Activated CD8-positive, alpha-beta T cell treated with anti-CD3 and anti-CD28 coated beads for 36 hours (primary cell): ENCODE results near the gene FBXL20. TPM values are rescaled to one million over a fixed set of nuclear protein-coding genes. Genes with fewer than 3 reads are reported as not detected.
"Not testable (repeated sequence)": the region's sequence is repeated elsewhere in the genome, so short reads cannot be mapped to it uniquely, and the experiment has no call there.

Experiments
- ATAC-seq: fragments of 200-7000 bp; cut with Tn5 transposase; one replicate; pipeline ENCODE4 v1.10.0; 2021; ENCODE audit warnings: mild to moderate bottlenecking, moderate library complexity
- CTCF ChIA-PET: fragments of 350-600 bp; sonication (Branson Sonifier 250); formaldehyde crosslinking; loops from one replicate; lab custom pipeline; 2021; ENCODE audit warnings: antibody characterized with exemption; lab: Charles Lee
- POLR2A ChIA-PET: fragments of 350-600 bp; sonication (Branson Sonifier 250); formaldehyde crosslinking; loops from one replicate; lab custom pipeline; 2021; ENCODE audit warnings: antibody characterized with exemption; lab: Charles Lee
- DNase-seq: peaks from one replicate; pipeline ENCODE4 v3.0.0-alpha.2; 2020
- H3K27ac Mint-ChIP-seq: one replicate; pipeline ENCODE4 v1.8.0; 2021; ENCODE audit warnings: mild to moderate bottlenecking, mixed read lengths
- H3K27me3 Mint-ChIP-seq: one replicate; pipeline ENCODE4 v1.8.0; 2021; ENCODE audit warnings: mixed read lengths
- H3K36me3 Mint-ChIP-seq: one replicate; pipeline ENCODE4 v1.8.0; 2021; ENCODE audit warnings: low read depth, mixed read lengths
- H3K4me1 Mint-ChIP-seq: one replicate; pipeline ENCODE4 v1.8.0; 2021; ENCODE audit warnings: low read depth, mixed read lengths
- H3K4me3 Mint-ChIP-seq: one replicate; pipeline ENCODE4 v1.8.0; 2021; ENCODE audit warnings: mild to moderate bottlenecking, moderate library complexity, mixed read lengths
- H3K9me3 Mint-ChIP-seq: one replicate; pipeline ENCODE4 v1.8.0; 2021; ENCODE audit warnings: mixed read lengths
- CTCF ChIP-seq: fragments of 200-600 bp; IDR thresholded peaks from one replicate; pipeline ENCODE4 v1.8.0; 2022; ENCODE audit warnings: antibody characterized with exemption, mild to moderate bottlenecking
- intact Hi-C: fragments of 100-400 bp; cut with micrococcal nuclease; formaldehyde crosslinking; loops from one replicate; pipeline ENCODE4 v1.10.0; 2022
- total RNA-seq, 2 experiments: library from RNA; stranded (reverse); gene quantifications; one replicate each; pipeline ENCODE4 v1.2.3, GENCODE V29; 2021

Gene FBXL20
- total RNA-seq, 2 experiments from 2014 or later: 17.7 to 19.1 TPM

DNA sequence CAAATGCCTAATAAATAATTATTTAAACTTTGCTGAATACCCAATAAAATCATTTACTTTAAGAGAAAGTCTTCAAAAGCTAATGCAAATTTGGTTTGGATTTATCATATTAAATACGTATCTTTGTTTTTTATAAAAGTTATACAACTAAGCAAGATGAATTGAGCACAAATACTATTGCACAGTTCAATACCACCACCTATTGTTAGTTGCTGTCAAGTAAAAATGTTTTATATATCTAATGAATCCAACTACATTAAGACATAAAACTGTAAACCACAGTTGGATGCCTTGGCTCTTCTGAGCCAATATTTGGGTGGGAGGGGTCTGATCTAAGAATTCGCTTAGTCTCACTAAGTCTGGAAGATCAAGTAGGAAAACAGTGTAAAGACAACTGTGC, 7.7 kb downstream of the FBXL20 start:
- ChIA-PET CTCF (interaction anchor here (0.7 to 1.3 kb wide), 5 partner anchors 10 to 158 kb away, joined by 3 to 5 read pairs (median 3); no protein-coding TSS in a partner anchor), POLR2A (interaction anchor here (0.7 kb wide), 1 partner anchor 9 kb away, joined by 3 read pairs; no protein-coding TSS in a partner anchor)
- Mint-ChIP-seq H3K36me3 (no peaks in the 10 kb centered on the region), H3K4me3 (no peak overlapping the region), H3K4me1 (peaks cover 18% of the 10 kb centered on the region), H3K9me3 (no peaks in the 10 kb centered on the region), H3K27me3 (no peaks in the 10 kb centered on the region), H3K27ac (no peak overlapping the region)
- ATAC-seq (no peak), DNase-seq (no peak)
- intact Hi-C loops: no loop called here
- no peak for TF ChIP-seq CTCF

DNA sequence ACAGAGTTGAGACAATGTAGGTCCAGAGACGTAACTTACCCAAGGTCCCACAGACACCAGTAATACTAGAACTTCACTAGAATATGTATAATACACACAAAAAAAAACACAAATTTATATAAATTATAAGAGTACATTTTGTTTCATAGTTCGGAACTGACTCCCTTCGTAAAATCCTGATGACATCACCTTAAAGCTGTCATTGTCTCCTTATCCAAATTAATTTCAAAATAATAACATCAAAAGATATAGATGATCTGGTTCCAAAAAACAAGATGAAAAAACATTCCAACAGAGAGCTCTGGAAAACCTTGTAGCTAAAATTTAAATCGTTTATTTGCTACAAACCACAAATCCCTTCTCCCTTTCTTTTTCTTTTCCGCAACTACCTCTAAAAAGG, 10.0 kb downstream of the FBXL20 start:
- no peak overlapping the region for H3K4me3 Mint-ChIP-seq
- peaks cover 16% of the 10 kb centered on the region for H3K4me1 Mint-ChIP-seq
- ATAC-seq: no peak
- ChIA-PET POLR2A (interaction anchor here (1.9 kb wide), 1 partner anchor 9 kb away, joined by 5 read pairs; no protein-coding TSS in a partner anchor), CTCF (interaction anchor here (0.9 kb wide), 1 partner anchor 9 kb away, joined by 3 read pairs; no protein-coding TSS in a partner anchor)
- no peaks in the 10 kb centered on the region for H3K36me3 Mint-ChIP-seq
- DNase-seq: no peak
- no peak for TF ChIP-seq CTCF
- intact Hi-C loops: no loop called here
- no peak overlapping the region for H3K27ac Mint-ChIP-seq
- H3K9me3 Mint-ChIP-seq: no peaks in the 10 kb centered on the region
- H3K27me3 Mint-ChIP-seq: no peaks in the 10 kb centered on the region

- ChIA-PET CTCF (no interaction called here), POLR2A (interaction anchor here (0.9 to 1.6 kb wide), 2 partner anchors 9 to 15 kb away, joined by 3 to 5 read pairs; no protein-coding TSS in a partner anchor)
- Mint-ChIP-seq H3K9me3 (no peaks in the 10 kb centered on the region), H3K4me1 (peaks cover 21% of the 10 kb centered on the region), H3K36me3 (no peaks in the 10 kb centered on the region), H3K27me3 (no peaks in the 10 kb centered on the region), H3K27ac (no peak overlapping the region), H3K4me3 (no peak overlapping the region)
- DNase-seq: no peak
- no peak for TF ChIP-seq CTCF
- ATAC-seq: no peak
- intact Hi-C loops: no loop called here
Observed at GRCh38 chr17:39385040-39385439, 16.4 kb downstream of the FBXL20 start.

- ChIA-PET POLR2A (interaction anchor here (0.6 kb wide), 1 partner anchor 1806 kb away, joined by 3 read pairs; no protein-coding TSS in a partner anchor), CTCF (no interaction called here)
- Mint-ChIP-seq H3K27me3 (no peaks in the 10 kb centered on the region), H3K4me3 (no peak overlapping the region), H3K4me1 (peaks cover 34% of the 10 kb centered on the region), H3K9me3 (no peaks in the 10 kb centered on the region), H3K27ac (no peak overlapping the region), H3K36me3 (no peaks in the 10 kb centered on the region)
- DNase-seq (no peak), ATAC-seq (no peak)
- no peak for TF ChIP-seq CTCF
- intact Hi-C loops: no loop called here
Observed at GRCh38 chr17:39380144-39380543, 21.3 kb downstream of the FBXL20 start.

DNA sequence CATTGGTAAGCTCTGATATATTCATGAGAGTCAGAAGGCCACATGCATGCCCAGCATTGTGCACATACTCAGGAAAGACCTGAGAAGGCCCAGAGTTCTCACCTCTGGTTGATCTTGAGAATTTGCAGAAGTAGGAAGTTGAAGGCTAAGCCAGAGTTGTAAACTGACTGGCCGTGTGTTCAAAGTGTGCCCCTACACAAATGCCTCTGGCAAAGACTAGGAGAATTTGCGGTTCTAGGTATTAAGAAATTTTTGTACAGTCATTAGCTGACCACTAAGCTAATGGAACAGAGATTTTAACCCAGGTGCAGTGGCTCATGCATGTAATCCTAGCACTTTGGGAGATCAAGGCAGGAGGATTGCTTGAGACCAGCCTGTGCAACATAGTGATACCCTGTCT, 25.0 kb downstream of the FBXL20 start:
- CTCF ChIA-PET: interaction anchor here (0.9 to 1.6 kb wide), 4 partner anchors 8 to 641 kb away, joined by 3 to 5 read pairs (median 3); no protein-coding TSS in a partner anchor
- no peak for DNase-seq
- POLR2A ChIA-PET: no interaction called here
- ATAC-seq: no peak
- Mint-ChIP-seq H3K27me3 (no peaks in the 10 kb centered on the region), H3K27ac (no peak overlapping the region), H3K4me1 (peaks cover 28% of the 10 kb centered on the region), H3K36me3 (no peaks in the 10 kb centered on the region), H3K4me3 (no peak overlapping the region), H3K9me3 (no peaks in the 10 kb centered on the region)
- no peak for TF ChIP-seq CTCF
- intact Hi-C loops: no loop called here

DNA sequence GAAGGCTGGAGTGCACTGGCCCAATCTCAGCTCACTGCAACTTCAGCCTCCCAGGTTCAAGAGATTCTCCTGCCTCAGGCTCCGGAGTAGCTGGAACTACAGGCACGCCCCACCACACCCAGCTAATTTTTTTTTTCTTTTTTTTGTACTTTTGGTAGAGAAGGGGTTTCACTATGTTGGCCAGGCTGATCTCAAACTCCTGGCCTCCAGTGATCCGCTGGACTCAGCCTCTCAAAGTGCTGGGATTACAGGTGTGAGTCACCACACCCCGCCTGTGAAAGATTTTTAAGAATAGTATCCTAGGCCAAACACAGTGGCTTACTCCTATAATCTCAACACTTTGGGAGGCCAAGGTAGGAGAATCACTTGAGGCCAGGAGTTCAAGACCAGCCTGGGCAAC, 33.6 kb downstream of the FBXL20 start:
- intact Hi-C loops, DNase-seq, H3K9me3 Mint-ChIP-seq, ATAC-seq, H3K4me3 Mint-ChIP-seq, H3K27ac Mint-ChIP-seq, H3K4me1 Mint-ChIP-seq, H3K36me3 Mint-ChIP-seq, H3K27me3 Mint-ChIP-seq: not testable (repeated sequence)
- CTCF ChIA-PET: interaction anchor here (1.1 kb wide), 1 partner anchor 9 kb away, joined by 3 read pairs; no protein-coding TSS in a partner anchor
- POLR2A ChIA-PET: interaction anchor here (0.6 kb wide), 1 partner anchor 12 kb away, joined by 3 read pairs; no protein-coding TSS in a partner anchor
